ENCODE results near the gene XDH. TPM values are rescaled to one million over a fixed set of nuclear protein-coding genes. Genes with fewer than 3 reads are reported as not detected.

Gene XDH
- total RNA-seq, 6 experiments from 2014 or later: 0.88 to 2.0 (median 1.5) TPM

- H3K27me3 Mint-ChIP-seq (ENCODE audit: insufficient read depth): peaks cover 4% of the 10 kb centered on the region
- no peaks in the 10 kb centered on the region for H3K9me3 Mint-ChIP-seq
- TF ChIP-seq CTCF (IDR thresholded peaks at IDR 0.05): no peak
- no peak overlapping the region for H3K27ac Mint-ChIP-seq
- no peaks in the 10 kb centered on the region for H3K36me3 Mint-ChIP-seq (ENCODE audit: low read depth)
- H3K4me3 Mint-ChIP-seq: no peak overlapping the region
- no peak for DNase-seq
- H3K4me1 Mint-ChIP-seq (ENCODE audit: low read depth): peaks cover 39% of the 10 kb centered on the region
Measured at GRCh38 chr2:31380243-31380642, 34.3 kb downstream of the XDH start.

GRCh38 chr2:31379747-31380146 is 34.8 kb downstream of the XDH start:
- H3K36me3 Mint-ChIP-seq (ENCODE audit: low read depth): no peaks in the 10 kb centered on the region
- DNase-seq: no peak
- peaks cover 1% of the 10 kb centered on the region; the same call in 1 of the 2 replicates for H3K27me3 Mint-ChIP-seq (ENCODE audit: insufficient read depth)
- H3K27ac Mint-ChIP-seq: no peak overlapping the region
- peaks cover 34% of the 10 kb centered on the region for H3K4me1 Mint-ChIP-seq (ENCODE audit: low read depth)
- H3K4me3 Mint-ChIP-seq: no peak overlapping the region
- H3K9me3 Mint-ChIP-seq: no peaks in the 10 kb centered on the region
- no peak for TF ChIP-seq CTCF (IDR thresholded peaks at IDR 0.05)

GRCh38 chr2:31378791-31379501 is 35.6 kb downstream of the XDH start:
- Mint-ChIP-seq H3K4me1 (ENCODE audit: low read depth) (peaks cover 26% of the 10 kb centered on the region), H3K9me3 (no peaks in the 10 kb centered on the region), H3K27ac (no peak overlapping the region), H3K27me3 (ENCODE audit: insufficient read depth) (peaks cover 1% of the 10 kb centered on the region; the same call in 1 of the 2 replicates), H3K4me3 (no peak overlapping the region), H3K36me3 (ENCODE audit: low read depth) (no peaks in the 10 kb centered on the region)
- no peak for TF ChIP-seq CTCF (IDR thresholded peaks at IDR 0.05)
- DNase-seq: no peak

GRCh38 chr2:31378389-31378788 is 36.2 kb downstream of the XDH start:
- no peak for DNase-seq
- peaks cover 21% of the 10 kb centered on the region for H3K4me1 Mint-ChIP-seq (ENCODE audit: low read depth)
- TF ChIP-seq CTCF (IDR thresholded peaks at IDR 0.05): no peak
- no peak overlapping the region for H3K27ac Mint-ChIP-seq
- H3K27me3 Mint-ChIP-seq (ENCODE audit: insufficient read depth): peaks cover 1% of the 10 kb centered on the region; the same call in 1 of the 2 replicates
- no peaks in the 10 kb centered on the region for H3K36me3 Mint-ChIP-seq (ENCODE audit: low read depth)
- no peaks in the 10 kb centered on the region for H3K9me3 Mint-ChIP-seq
- H3K4me3 Mint-ChIP-seq: no peak overlapping the region

GRCh38 chr2:31373127-31373526 is 41.4 kb downstream of the XDH start:
- DNase-seq: no peak
- no peak overlapping the region for H3K4me3 Mint-ChIP-seq
- H3K27me3 Mint-ChIP-seq (ENCODE audit: insufficient read depth): peaks cover 1% of the 10 kb centered on the region; the same call in 1 of the 2 replicates
- H3K36me3 Mint-ChIP-seq (ENCODE audit: low read depth): peaks cover 10% of the 10 kb centered on the region; the same call in 1 of the 2 replicates
- no peak overlapping the region for H3K27ac Mint-ChIP-seq
- no peaks in the 10 kb centered on the region for H3K4me1 Mint-ChIP-seq (ENCODE audit: low read depth)
- no peaks in the 10 kb centered on the region for H3K9me3 Mint-ChIP-seq
- TF ChIP-seq CTCF (IDR thresholded peaks at IDR 0.05): no peak

Measured in HFFc6 (cell line).